GM21423 (cell line): ENCODE results near the gene CTRB1.
"Not testable (repeated sequence)": the region's sequence is repeated elsewhere in the genome, so short reads cannot be mapped to it uniquely, and the experiment has no call there.

ENCODE experiments used
- ATAC-seq: cut with Tn5 transposase; IDR thresholded peaks from one replicate; pipeline ENCODE4 v1.9.1; 2021; ENCODE audit warnings: mild to moderate bottlenecking, moderate library complexity; ENCODE audit not compliant: unreplicated experiment

Gene CTRB1

GRCh38 chr16:75203667-75204409, 14.9 kb upstream of the CTRB1 start:
- ATAC-seq = no peak

- ATAC-seq = no peak
Observed at GRCh38 chr16:75204410-75204758, 14.4 kb upstream of the CTRB1 start.

- ATAC-seq = not testable (repeated sequence)
Observed at GRCh38 chr16:75204905-75205304, 13.9 kb upstream of the CTRB1 start.

- not testable (repeated sequence) for ATAC-seq
Observed at GRCh38 chr16:75205438-75205837, 13.3 kb upstream of the CTRB1 start.

GRCh38 chr16:75205961-75206748, 12.6 kb upstream of the CTRB1 start:
- not testable (repeated sequence) for ATAC-seq

- no peak for ATAC-seq
Observed at GRCh38 chr16:75206749-75207451, 11.9 kb upstream of the CTRB1 start, which contains the start of gene CTRB2. Gene CTRB2 (minus strand): TSS chr16:75207161. CDS start chr16:75207141, 20 bp downstream.

GRCh38 chr16:75207831-75208230, 11.0 kb upstream of the CTRB1 start:
- ATAC-seq = no peak

- ATAC-seq = no peak
Observed at GRCh38 chr16:75208242-75208825, 10.5 kb upstream of the CTRB1 start.

GRCh38 chr16:75208861-75209505, 9.8 kb upstream of the CTRB1 start:
- no peak for ATAC-seq

- not testable (repeated sequence) for ATAC-seq
Observed at GRCh38 chr16:75209514-75209913, 9.3 kb upstream of the CTRB1 start.

- ATAC-seq = no peak
Observed at GRCh38 chr16:75209944-75210343, 8.8 kb upstream of the CTRB1 start.

- not testable (repeated sequence) for ATAC-seq
Observed at GRCh38 chr16:75211286-75211685, 7.5 kb upstream of the CTRB1 start.

GRCh38 chr16:75216127-75216526, 2.7 kb upstream of the CTRB1 start:
- ATAC-seq = no peak

- ATAC-seq = no peak
Observed at GRCh38 chr16:75216576-75216975, 2.2 kb upstream of the CTRB1 start.

GRCh38 chr16:75217389-75217851, 1.4 kb upstream of the CTRB1 start:
- ATAC-seq = no peak

- ATAC-seq = no peak
Observed at GRCh38 chr16:75219088-75219487, 300 bp downstream of the CTRB1 start.

GRCh38 chr16:75219838-75220237, 1.1 kb downstream of the CTRB1 start:
- no peak for ATAC-seq

- ATAC-seq = no peak
Observed at GRCh38 chr16:75222271-75222783, 3.5 kb downstream of the CTRB1 start.

- ATAC-seq = not testable (repeated sequence)
Observed at GRCh38 chr16:75223129-75223528, 4.3 kb downstream of the CTRB1 start.
